Activated CD4-positive, alpha-beta T cell treated with anti-CD3 and anti-CD28 coated beads, Interleukin-2, amount 10 ng/mL, durations not matched to agents 7 days and 5 days (primary cell): Measurements from ENCODE around the gene HES5. TPM values are rescaled to one million over a fixed set of nuclear protein-coding genes. Genes with fewer than 3 reads are reported as not detected.
"Not testable (repeated sequence)": the region's sequence is repeated elsewhere in the genome, so short reads cannot be mapped to it uniquely, and the experiment has no call there.

Source experiments
- CTCF ChIA-PET: fragments of 350-600 bp; sonication (Branson Sonifier 250); formaldehyde crosslinking; loops from one replicate; lab custom pipeline; 2021; ENCODE audit warnings: antibody characterized with exemption; lab: Charles Lee
- POLR2A ChIA-PET: fragments of 350-600 bp; sonication (Branson Sonifier 250); formaldehyde crosslinking; loops from one replicate; lab custom pipeline; 2021; ENCODE audit warnings: antibody characterized with exemption; lab: Charles Lee
- DNase-seq: peaks from one replicate; pipeline ENCODE4 v3.0.0-alpha.2; 2020
- H3K27ac Mint-ChIP-seq: one replicate; pipeline ENCODE4 v1.8.0; 2021; ENCODE audit warnings: mild to moderate bottlenecking, moderate library complexity, mixed read lengths
- H3K27me3 Mint-ChIP-seq: one replicate; pipeline ENCODE4 v1.8.0; 2021; ENCODE audit warnings: mixed read lengths
- H3K36me3 Mint-ChIP-seq: one replicate; pipeline ENCODE4 v1.8.0; 2021; ENCODE audit warnings: low read depth, mixed read lengths
- H3K4me1 Mint-ChIP-seq: one replicate; pipeline ENCODE4 v1.8.0; 2021; ENCODE audit warnings: mixed read lengths
- H3K4me3 Mint-ChIP-seq: one replicate; pipeline ENCODE4 v1.8.0; 2021; ENCODE audit warnings: mild to moderate bottlenecking, moderate library complexity, mixed read lengths
- H3K9me3 Mint-ChIP-seq: one replicate; pipeline ENCODE4 v1.8.0; 2021; ENCODE audit warnings: mixed read lengths
- total RNA-seq, 2 experiments: library from RNA; stranded (reverse); gene quantifications; one replicate each; pipeline ENCODE4 v1.2.3, GENCODE V29; 2021

HES5 gene
- not detected for total RNA-seq

DNA sequence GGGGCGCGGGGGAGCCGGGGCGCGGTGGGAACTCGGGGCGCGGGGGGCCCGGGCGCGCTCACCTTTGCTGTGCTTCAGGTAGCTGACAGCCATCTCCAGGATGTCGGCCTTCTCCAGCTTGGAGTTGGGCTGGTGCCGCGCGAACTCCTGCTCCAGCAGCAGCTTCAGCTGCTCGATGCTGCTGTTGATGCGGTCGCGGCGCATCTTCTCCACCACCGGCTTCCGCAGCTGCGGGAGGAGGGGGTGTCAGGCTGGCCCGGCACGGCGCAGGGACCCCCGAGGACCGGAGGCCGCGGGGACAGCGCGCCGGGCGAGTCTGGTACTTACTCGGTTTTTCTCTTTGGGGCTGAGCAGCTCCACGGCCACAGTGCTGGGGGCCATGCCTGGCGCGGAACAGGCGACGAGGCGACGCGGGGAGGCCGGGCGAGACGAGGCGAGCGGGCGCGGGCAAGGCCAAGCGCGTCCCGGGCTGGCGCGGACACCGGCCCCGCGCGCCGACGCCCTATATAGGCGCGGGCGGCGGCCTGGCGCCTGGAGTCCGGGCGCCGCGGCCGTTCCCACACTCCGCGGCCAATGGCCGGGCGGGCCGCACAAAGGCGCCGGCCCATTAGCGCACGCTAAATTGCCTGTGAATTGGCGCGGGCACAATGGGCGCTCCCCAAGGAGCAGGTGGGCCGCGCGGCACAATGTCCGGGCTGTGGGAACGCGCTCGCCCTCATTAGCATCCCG is at the start of gene HES5:
TSS of gene HES5 (minus strand) at position 480 of the 729 bp plus-strand sequence. CDS start at position 381, 99 bp downstream.
- DNase-seq, result no peak
- CTCF ChIA-PET, result interaction anchor here (0.8 to 2.2 kb wide), 5 partner anchors 10 to 115 kb away, joined by 3 to 8 read pairs (median 3); no protein-coding TSS in a partner anchor
- H3K27me3 Mint-ChIP-seq, result peaks cover 29% of the 10 kb centered on the region
- peak within 1 kb of the TSS; percentile 49 for H3K4me3 Mint-ChIP-seq
- no peak within 1 kb of the TSS for H3K27ac Mint-ChIP-seq
- peaks cover 22% of the 10 kb centered on the region for H3K4me1 Mint-ChIP-seq
- POLR2A ChIA-PET, result no interaction called here
- H3K9me3 Mint-ChIP-seq, result no peaks in the 10 kb centered on the region
- peaks cover 6% of the 10 kb centered on the region for H3K36me3 Mint-ChIP-seq

DNA sequence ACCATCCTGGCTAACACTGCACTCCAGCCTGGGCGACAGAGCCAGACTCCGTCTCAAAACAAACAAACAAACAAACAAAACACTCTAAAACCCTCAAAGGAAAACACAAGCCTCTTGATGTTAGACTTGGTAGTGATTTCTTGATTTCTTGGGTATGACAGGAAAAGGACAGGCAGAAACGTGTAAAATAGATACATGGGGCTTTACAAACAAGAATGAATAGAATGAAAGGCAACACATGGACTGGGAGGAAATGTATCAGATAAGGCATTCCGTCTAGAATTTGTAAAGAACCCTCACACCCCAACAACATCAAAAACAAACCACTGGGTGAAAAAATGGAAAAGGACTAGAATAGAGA is 48.7 kb upstream of the HES5 start:
- Mint-ChIP-seq H3K9me3 (peaks cover 6% of the 10 kb centered on the region), H3K4me3 (peak overlapping the region; percentile 68)

DNA sequence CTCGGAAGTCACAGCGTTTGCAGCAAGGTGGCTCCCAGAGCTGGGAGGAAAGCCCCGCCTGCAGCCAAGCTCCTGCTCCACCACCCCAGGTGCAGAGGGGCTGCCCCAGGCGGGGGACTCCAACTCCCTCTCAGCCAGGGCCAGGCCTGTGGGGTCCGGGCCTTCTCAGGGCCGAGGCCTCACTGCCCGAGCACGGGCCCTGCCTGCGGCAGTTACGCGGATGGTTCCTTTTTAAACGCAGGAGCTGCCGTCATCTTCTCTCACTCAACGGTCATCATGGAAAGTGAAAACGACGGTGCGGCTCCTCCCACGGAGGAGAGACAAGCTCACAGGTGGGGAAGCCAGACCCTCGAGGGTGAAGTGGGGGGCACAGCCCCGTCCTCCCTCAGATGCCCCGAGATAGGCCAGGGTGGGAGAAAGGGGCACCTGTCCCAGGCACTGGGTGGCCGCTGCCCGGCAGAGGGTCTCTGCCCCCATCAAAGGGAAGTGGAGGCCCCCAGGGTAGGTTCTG is 47.6 kb upstream of the HES5 start:
- H3K27me3 Mint-ChIP-seq, result not testable (repeated sequence)
- POLR2A ChIA-PET, result interaction anchor here (1.0 kb wide), 1 partner anchor 22 kb away, joined by 4 read pairs; the partner anchor contains the start of gene TNFRSF14
- peaks cover 58% of the 10 kb centered on the region for H3K4me1 Mint-ChIP-seq
- peak overlapping the region; percentile 68 for H3K4me3 Mint-ChIP-seq
- H3K27ac Mint-ChIP-seq, result peak overlapping the region; percentile 93
- peaks cover 16% of the 10 kb centered on the region for H3K9me3 Mint-ChIP-seq
- H3K36me3 Mint-ChIP-seq, result peaks cover 10% of the 10 kb centered on the region
- CTCF ChIA-PET, result interaction anchor here (0.7 to 2.8 kb wide), 5 partner anchors 10 to 164 kb away, joined by 3 to 17 read pairs (median 6); no protein-coding TSS in a partner anchor
- DNase-seq, result peak; percentile 66

More for the DNA sequence above, 48.7 kb upstream of the HES5 start:
- CTCF ChIA-PET, result interaction anchor here (0.6 to 2.8 kb wide), 5 partner anchors 8 to 31 kb away, joined by 5 to 17 read pairs (median 6); no protein-coding TSS in a partner anchor
- POLR2A ChIA-PET, result no interaction called here
- peaks cover 4% of the 10 kb centered on the region for H3K36me3 Mint-ChIP-seq
- no peaks in the 10 kb centered on the region for H3K27me3 Mint-ChIP-seq
- H3K4me1 Mint-ChIP-seq, result peaks cover 61% of the 10 kb centered on the region
- DNase-seq, result no peak
- H3K27ac Mint-ChIP-seq, result peak overlapping the region; percentile 93

GRCh38 chr1:2575801-2576663 is 46.0 kb upstream of the HES5 start:
- Mint-ChIP-seq H3K4me3 (no peak overlapping the region), H3K9me3 (peaks cover 18% of the 10 kb centered on the region), H3K27me3 (no peaks in the 10 kb centered on the region), H3K36me3 (peaks cover 10% of the 10 kb centered on the region), H3K27ac (peak overlapping the region; percentile 72), H3K4me1 (peaks cover 50% of the 10 kb centered on the region)
- CTCF ChIA-PET, result interaction anchor here (2.8 kb wide), 1 partner anchor 28 kb away, joined by 10 read pairs; no protein-coding TSS in a partner anchor
- POLR2A ChIA-PET, result no interaction called here
- no peak for DNase-seq

DNA sequence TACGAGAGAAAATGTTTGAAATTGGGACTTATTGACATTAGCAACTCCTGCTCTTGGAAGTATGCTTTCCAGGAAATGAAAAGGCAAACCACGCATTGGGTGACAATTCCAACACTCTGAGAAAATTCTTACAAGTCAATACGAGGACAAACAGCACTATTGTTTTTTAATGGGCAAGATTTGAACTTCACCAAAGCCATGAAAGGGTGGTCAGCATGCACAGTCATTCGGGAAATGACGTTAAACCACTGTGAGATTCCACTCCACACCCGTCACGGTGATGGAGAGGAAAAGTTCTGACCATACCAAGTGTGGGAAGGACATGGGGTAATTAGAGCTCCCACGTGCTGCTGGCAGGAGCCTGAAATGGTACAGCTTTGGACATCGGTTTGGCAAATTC is 44.3 kb upstream of the HES5 start:
- DNase-seq, result no peak
- Mint-ChIP-seq H3K4me1 (peaks cover 38% of the 10 kb centered on the region), H3K9me3 (peaks cover 18% of the 10 kb centered on the region), H3K36me3 (peaks cover 10% of the 10 kb centered on the region), H3K4me3 (no peak overlapping the region), H3K27ac (no peak overlapping the region), H3K27me3 (no peaks in the 10 kb centered on the region)
- ChIA-PET CTCF (no interaction called here), POLR2A (no interaction called here)

DNA sequence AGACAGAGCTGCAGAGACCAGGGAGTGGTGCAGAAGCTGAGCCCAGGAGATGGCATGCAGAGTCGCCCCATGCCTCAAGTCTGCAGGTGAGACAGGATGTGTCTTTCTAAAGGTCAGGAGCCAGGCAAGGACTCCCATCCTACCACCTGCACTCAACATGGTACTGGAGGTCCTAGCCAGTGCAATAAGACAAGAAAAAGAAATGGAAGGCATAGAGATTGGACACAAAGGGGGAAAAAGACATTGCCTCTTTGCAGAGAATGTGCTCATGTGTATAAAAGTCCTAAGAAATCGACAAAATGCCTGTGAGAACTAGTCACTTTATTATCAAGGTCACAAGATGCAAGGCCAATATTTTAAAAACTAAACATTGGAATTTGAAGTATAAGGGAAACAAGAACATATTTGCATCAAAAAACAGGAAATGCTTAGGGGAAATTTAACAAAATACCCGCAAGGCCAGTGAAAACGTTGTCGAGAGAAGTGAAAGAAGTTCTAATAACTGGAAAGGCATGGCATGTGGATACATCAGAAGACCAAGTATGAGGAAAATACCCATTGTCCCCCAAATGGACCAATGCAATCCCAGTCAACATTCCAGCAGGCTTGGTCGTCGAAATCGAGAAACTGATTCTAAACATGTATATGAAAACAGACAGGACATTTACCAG is 43.3 kb upstream of the HES5 start:
- ChIA-PET CTCF (interaction anchor here (0.8 kb wide), 1 partner anchor 25 kb away, joined by 3 read pairs; no protein-coding TSS in a partner anchor), POLR2A (no interaction called here)
- H3K27me3 Mint-ChIP-seq, result no peaks in the 10 kb centered on the region
- peaks cover 31% of the 10 kb centered on the region for H3K4me1 Mint-ChIP-seq
- H3K27ac Mint-ChIP-seq, result no peak overlapping the region
- peaks cover 18% of the 10 kb centered on the region for H3K9me3 Mint-ChIP-seq
- no peak for DNase-seq
- H3K4me3 Mint-ChIP-seq, result no peak overlapping the region
- H3K36me3 Mint-ChIP-seq, result peaks cover 6% of the 10 kb centered on the region

DNA sequence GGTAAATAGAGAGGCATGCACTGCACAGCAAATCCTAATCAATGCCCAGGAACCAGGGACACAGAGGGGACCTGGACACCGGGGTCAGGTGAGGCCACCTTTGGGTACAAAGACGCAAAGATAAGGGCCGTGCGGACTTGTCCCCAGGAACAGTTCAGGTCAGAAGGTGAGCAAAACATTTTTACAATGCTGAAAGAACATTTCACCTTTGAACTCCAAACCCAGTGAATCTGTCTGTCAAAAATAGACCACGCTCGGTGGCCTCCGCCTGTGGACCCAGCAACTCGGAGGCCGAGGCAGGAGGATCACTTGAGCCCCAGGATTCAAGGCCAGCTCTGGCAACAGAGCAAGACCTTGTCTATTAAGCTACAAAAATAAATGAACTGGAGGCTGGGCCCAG is 41.3 kb upstream of the HES5 start:
- ChIA-PET POLR2A (no interaction called here), CTCF (interaction anchor here (1.4 kb wide), 1 partner anchor 10 kb away, joined by 3 read pairs; no protein-coding TSS in a partner anchor)
- H3K36me3 Mint-ChIP-seq, result peaks cover 6% of the 10 kb centered on the region
- no peak for DNase-seq
- peaks cover 18% of the 10 kb centered on the region for H3K4me1 Mint-ChIP-seq
- H3K9me3 Mint-ChIP-seq, result peaks cover 18% of the 10 kb centered on the region
- no peaks in the 10 kb centered on the region for H3K27me3 Mint-ChIP-seq
- H3K27ac Mint-ChIP-seq, result no peak overlapping the region
- no peak overlapping the region for H3K4me3 Mint-ChIP-seq

DNA sequence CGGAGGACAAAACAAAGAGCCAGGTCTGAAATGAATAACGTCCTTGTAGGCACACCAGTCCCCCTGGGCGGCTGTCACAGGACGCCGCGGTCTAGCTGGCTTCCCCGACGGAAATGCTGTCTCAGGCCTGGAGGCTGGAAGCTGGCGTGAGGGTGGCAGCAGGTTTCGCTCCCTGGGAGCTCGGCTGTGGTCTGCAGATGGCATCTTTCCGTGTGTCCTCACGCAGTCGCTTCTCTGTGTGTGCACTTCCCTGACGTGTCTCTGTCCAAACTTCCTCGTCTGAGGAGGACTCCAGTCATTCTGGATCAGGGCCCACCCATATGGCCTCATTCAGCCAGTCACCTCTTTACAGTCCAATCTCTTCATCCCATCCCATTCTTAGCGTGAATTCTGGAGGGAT is 40.3 kb upstream of the HES5 start:
- H3K27me3 Mint-ChIP-seq, result no peaks in the 10 kb centered on the region
- H3K36me3 Mint-ChIP-seq, result peaks cover 6% of the 10 kb centered on the region
- ChIA-PET CTCF (interaction anchor here (1.1 to 1.6 kb wide), 3 partner anchors 9 to 22 kb away, joined by 3 to 4 read pairs (median 3); partner anchors contain the start of gene TNFRSF14), POLR2A (no interaction called here)
- peaks cover 10% of the 10 kb centered on the region for H3K4me1 Mint-ChIP-seq
- H3K27ac Mint-ChIP-seq, result no peak overlapping the region
- peaks cover 18% of the 10 kb centered on the region for H3K9me3 Mint-ChIP-seq
- no peak overlapping the region for H3K4me3 Mint-ChIP-seq
- no peak for DNase-seq

DNA sequence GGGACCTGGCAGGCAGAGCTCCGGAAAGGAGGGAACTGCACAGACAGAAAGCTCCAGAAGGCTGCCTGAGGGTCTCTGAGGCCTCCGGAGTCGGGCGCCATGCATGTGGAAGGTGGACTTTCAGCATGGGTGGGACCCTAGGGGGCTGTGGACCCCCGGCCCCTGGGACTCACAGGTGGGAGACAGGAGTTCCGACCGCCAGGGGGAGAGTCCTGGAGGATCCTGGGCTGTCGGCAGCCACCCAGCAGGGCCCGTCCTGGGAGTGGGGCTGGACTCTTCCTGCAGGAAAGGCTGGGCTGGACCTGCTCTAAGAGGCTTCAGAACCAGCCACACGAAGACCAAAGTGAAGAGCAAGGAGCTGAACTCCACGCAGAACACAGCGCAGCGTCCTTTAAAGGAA is 39.6 kb upstream of the HES5 start:
- H3K36me3 Mint-ChIP-seq, H3K4me1 Mint-ChIP-seq, DNase-seq, H3K27ac Mint-ChIP-seq, H3K4me3 Mint-ChIP-seq, H3K27me3 Mint-ChIP-seq, POLR2A ChIA-PET: not testable (repeated sequence)
- H3K9me3 Mint-ChIP-seq, result peaks cover 18% of the 10 kb centered on the region
- CTCF ChIA-PET, result interaction anchor here (1.1 to 1.6 kb wide), 3 partner anchors 8 to 21 kb away, joined by 3 to 4 read pairs (median 3); partner anchors contain the start of gene TNFRSF14

- no peak for DNase-seq
- no peak overlapping the region for H3K27ac Mint-ChIP-seq
- peaks cover 6% of the 10 kb centered on the region for H3K36me3 Mint-ChIP-seq
- peaks cover 5% of the 10 kb centered on the region for H3K4me1 Mint-ChIP-seq
- ChIA-PET POLR2A (no interaction called here), CTCF (interaction anchor here (1.6 kb wide), 1 partner anchor 21 kb away, joined by 4 read pairs; no protein-coding TSS in a partner anchor)
- no peak overlapping the region for H3K4me3 Mint-ChIP-seq
- no peaks in the 10 kb centered on the region for H3K27me3 Mint-ChIP-seq
- peaks cover 15% of the 10 kb centered on the region for H3K9me3 Mint-ChIP-seq
These were observed 39.0 kb upstream of the HES5 start for GRCh38 chr1:2569060-2569459.

GRCh38 chr1:2568187-2568816 is 38.2 kb upstream of the HES5 start:
- H3K9me3 Mint-ChIP-seq, H3K4me1 Mint-ChIP-seq, POLR2A ChIA-PET, H3K36me3 Mint-ChIP-seq, DNase-seq, H3K27ac Mint-ChIP-seq, H3K4me3 Mint-ChIP-seq, H3K27me3 Mint-ChIP-seq, CTCF ChIA-PET: not testable (repeated sequence)
